ENCODE measurements around the gene GPC6.

GPC6 gene

GRCh38 chr13:93941444-93941843, 714.8 kb downstream of the GPC6 start:
- H3K27ac ChIP-seq (replicated peaks): no peak overlapping the region
- TF ChIP-seq CTCF (IDR thresholded peaks at IDR 0.05; ENCODE audit: insufficient read depth, low read length) (no peak), GABPA (IDR thresholded peaks at IDR 0.05; ENCODE audit: low read depth) (no peak), POLR2AphosphoS5 (IDR thresholded peaks at IDR 0.05; ENCODE audit: low read depth) (no peak), SPI1 (IDR thresholded peaks at IDR 0.05; ENCODE audit: borderline replicate concordance, low read depth) (no peak), REST (IDR thresholded peaks at IDR 0.05; ENCODE audit: insufficient replicate concordance, low read depth) (no peak)
- DNase-seq (ENCODE audit: low read depth in 1 of 2, low spot score in 1 of 2): no peak
- no peaks in the 10 kb centered on the region for H3K27me3 ChIP-seq (ENCODE audit: insufficient read depth, poor library complexity, severe bottlenecking)
- no peak overlapping the region for H3K4me3 ChIP-seq (replicated peaks; ENCODE audit: insufficient read depth, low read length)

- no peak overlapping the region for H3K27ac ChIP-seq (replicated peaks)
- no peak overlapping the region for H3K4me3 ChIP-seq (replicated peaks; ENCODE audit: insufficient read depth, low read length)
- no peak for DNase-seq (ENCODE audit: low read depth in 1 of 2, low spot score in 1 of 2)
- H3K27me3 ChIP-seq (ENCODE audit: insufficient read depth, poor library complexity, severe bottlenecking): no peaks in the 10 kb centered on the region
- TF ChIP-seq POLR2AphosphoS5 (IDR thresholded peaks at IDR 0.05; ENCODE audit: low read depth) (no peak), SPI1 (IDR thresholded peaks at IDR 0.05; ENCODE audit: borderline replicate concordance, low read depth) (no peak), REST (IDR thresholded peaks at IDR 0.05; ENCODE audit: insufficient replicate concordance, low read depth) (no peak), CTCF (IDR thresholded peaks at IDR 0.05; ENCODE audit: insufficient read depth, low read length) (no peak), GABPA (IDR thresholded peaks at IDR 0.05; ENCODE audit: low read depth) (no peak)
Observed at GRCh38 chr13:93942016-93942415, 715.4 kb downstream of the GPC6 start.

- DNase-seq (ENCODE audit: low read depth in 1 of 2, low spot score in 1 of 2): no peak
- Histone ChIP-seq H3K4me3 (replicated peaks; ENCODE audit: insufficient read depth, low read length) (no peak overlapping the region), H3K27ac (replicated peaks) (no peak overlapping the region), H3K27me3 (ENCODE audit: insufficient read depth, poor library complexity, severe bottlenecking) (no peaks in the 10 kb centered on the region)
- no peak for TF ChIP-seq GABPA (IDR thresholded peaks at IDR 0.05; ENCODE audit: low read depth)
- no peak for TF ChIP-seq CTCF (IDR thresholded peaks at IDR 0.05; ENCODE audit: insufficient read depth, low read length)
- no peak for TF ChIP-seq REST (IDR thresholded peaks at IDR 0.05; ENCODE audit: insufficient replicate concordance, low read depth)
- TF ChIP-seq SPI1 (IDR thresholded peaks at IDR 0.05; ENCODE audit: borderline replicate concordance, low read depth): no peak
- TF ChIP-seq POLR2AphosphoS5 (IDR thresholded peaks at IDR 0.05; ENCODE audit: low read depth): no peak
Observed at GRCh38 chr13:93945621-93946020, 719.0 kb downstream of the GPC6 start.

Data from HL-60 (cell line).